ENCODE data around the gene NOL3. TPM values are rescaled to one million over a fixed set of nuclear protein-coding genes. Genes with fewer than 3 reads are reported as not detected.

The NOL3 gene
- total RNA-seq, 1 experiment from 2014 or later: 8.5 TPM

- POLR2A ChIA-PET: interaction anchor here (0.6 to 1.7 kb wide), 3 partner anchors 9 to 19 kb away, joined by 3 to 8 read pairs (median 7); partner anchors contain the start of genes ELMO3 and TMEM208
- H3K4me1 Mint-ChIP-seq: no peaks in the 10 kb centered on the region
Measured at GRCh38 chr16:67207249-67208091, 37.1 kb downstream of the NOL3 start.

GRCh38 chr16:67208154-67208896 lies 38.0 kb downstream of the NOL3 start:
- peaks cover 5% of the 10 kb centered on the region for H3K27me3 Mint-ChIP-seq (ENCODE audit: low read depth)
- DNase-seq (ENCODE audit: low spot score) (no peak), ATAC-seq (no peak)
- ChIA-PET CTCF (interaction anchor here (0.6 to 9.1 kb wide), 5 partner anchors 9 to 247 kb away, joined by 3 to 65 read pairs (median 6); partner anchors contain the start of genes CES3 and ELMO3), POLR2A (interaction anchor here (0.6 to 2.1 kb wide), 3 partner anchors 10 to 38 kb away, joined by 7 to 8 read pairs (median 7); partner anchors contain the start of genes FHOD1 and TMEM208)
- H3K36me3 Mint-ChIP-seq: no peaks in the 10 kb centered on the region
- no peaks in the 10 kb centered on the region for H3K4me1 Mint-ChIP-seq
- no peak overlapping the region for H3K27ac Mint-ChIP-seq
- no peaks in the 10 kb centered on the region for H3K9me3 Mint-ChIP-seq
- H3K4me3 Mint-ChIP-seq: no peak overlapping the region
- TF ChIP-seq ZNF512 (CRISPR knock-in tag; IDR thresholded peaks at IDR 0.05; ENCODE audit: borderline replicate concordance) (no peak), ZNF532 (CRISPR knock-in tag; IDR thresholded peaks at IDR 0.05; ENCODE audit: borderline replicate concordance) (no peak), MLX (CRISPR knock-in tag; IDR thresholded peaks at IDR 0.05) (no peak), MAX (CRISPR knock-in tag; IDR thresholded peaks at IDR 0.05) (no peak), ZSCAN18 (CRISPR knock-in tag; IDR thresholded peaks at IDR 0.05) (no peak), GTF2I (CRISPR knock-in tag; conservative IDR thresholded peaks at IDR 0.05) (no peak), EMX1 (CRISPR knock-in tag; IDR thresholded peaks at IDR 0.05) (no peak), AR (CRISPR knock-in tag; IDR thresholded peaks at IDR 0.05) (no peak), ESRRA (CRISPR knock-in tag; IDR thresholded peaks at IDR 0.05; ENCODE audit: borderline replicate concordance) (no peak), CREM (CRISPR knock-in tag; IDR thresholded peaks at IDR 0.05) (no peak), RELA (CRISPR knock-in tag; IDR thresholded peaks at IDR 0.05; ENCODE audit: borderline replicate concordance) (no peak), ATF3 (CRISPR knock-in tag; conservative IDR thresholded peaks at IDR 0.05) (no peak), MXD4 (CRISPR knock-in tag; IDR thresholded peaks at IDR 0.05; ENCODE audit: borderline replicate concordance) (no peak), CBFB (CRISPR knock-in tag; IDR thresholded peaks at IDR 0.05; ENCODE audit: low read depth) (no peak), FOXP1 (CRISPR knock-in tag; IDR thresholded peaks at IDR 0.05; ENCODE audit: borderline replicate concordance) (no peak), ETV6 (CRISPR knock-in tag; IDR thresholded peaks at IDR 0.05) (no peak), GABPB1 (CRISPR knock-in tag; IDR thresholded peaks at IDR 0.05) (no peak), SOX15 (CRISPR knock-in tag; IDR thresholded peaks at IDR 0.05) (no peak)

More at GRCh38 chr16:67207249-67208091, 37.1 kb downstream of the NOL3 start:
- Mint-ChIP-seq H3K27me3 (ENCODE audit: low read depth) (peaks cover 5% of the 10 kb centered on the region), H3K27ac (no peak overlapping the region), H3K36me3 (no peaks in the 10 kb centered on the region), H3K4me3 (no peak overlapping the region), H3K9me3 (no peaks in the 10 kb centered on the region)
- no peak for DNase-seq (ENCODE audit: low spot score)
- peak; percentile 28 for ATAC-seq
- CTCF ChIA-PET: interaction anchor here (1.7 to 9.1 kb wide), 2 partner anchors 9 to 247 kb away, joined by 4 to 65 read pairs; partner anchors contain the start of genes CES3 and ELMO3
- TF ChIP-seq ZNF416 (CRISPR knock-in tag; IDR thresholded peaks at IDR 0.05): no peak
- 0 out of 2 replicates have a peak, but pooled peaks have one; percentile 13 for TF ChIP-seq ZNF121 (CRISPR knock-in tag; IDR thresholded peaks at IDR 0.05)
